Lower lobe of right lung (tissue), 2 donors: ENCODE measurements around the gene KRTAP10-8. TPM values are rescaled to one million over a fixed set of nuclear protein-coding genes. Genes with fewer than 3 reads are reported as not detected.
"Not testable (repeated sequence)": the region's sequence is repeated elsewhere in the genome, so short reads cannot be mapped to it uniquely, and the experiment has no call there.

ENCODE experiments used
- ATAC-seq, 2 donors: fragments of 200-7000 bp; cut with Tn5 transposase; one replicate each; pipeline ENCODE4 v1.9.1; 2020 to 2022; ENCODE audit warnings: mild to moderate bottlenecking in 2 of 2, moderate library complexity in 2 of 2
- DNase-seq: peaks from one replicate; pipeline ENCODE4 v3.0.0-alpha.2; 2020
- H3K27ac ChIP-seq: fragments of 200-600 bp; one replicate; pipeline ENCODE4 v1.8.0; 2022
- H3K27me3 ChIP-seq: fragments of 200-600 bp; one replicate; pipeline ENCODE4 v1.8.0; 2022; ENCODE audit warnings: low read depth
- H3K36me3 ChIP-seq: fragments of 200-600 bp; one replicate; pipeline ENCODE4 v1.8.0; 2022; ENCODE audit warnings: mild to moderate bottlenecking
- H3K4me1 ChIP-seq: fragments of 200-600 bp; one replicate; pipeline ENCODE4 v1.8.0; 2022
- H3K4me3 ChIP-seq: fragments of 200-600 bp; one replicate; pipeline ENCODE4 v1.8.0; 2022; ENCODE audit warnings: mild to moderate bottlenecking
- H3K9me3 ChIP-seq: fragments of 200-600 bp; one replicate; pipeline ENCODE4 v1.8.0; 2022
- CTCF ChIP-seq: fragments of 200-600 bp; IDR thresholded peaks from one replicate; pipeline ENCODE4 v1.8.0; 2022; ENCODE audit warnings: antibody characterized with exemption, mild to moderate bottlenecking
- intact Hi-C: fragments of 100-400 bp; cut with DNase I; formaldehyde crosslinking; loops from one replicate; pipeline ENCODE4 v1.11.0; 2022
- total RNA-seq: library from RNA; stranded (reverse); fragmentation: NEBNext Ultra II Directional; extraction: Animal tissue kit (Norgen Biotek cat#: 25700); gene quantifications from one replicate; pipeline ENCODE4 v1.2.1, GENCODE V29; 2021
- donor health status: DM: no; HTN: yes; CAD: no; lungs with severe emphysema.

KRTAP10-8 gene
- total RNA-seq, 1 donor from 2014 or later = not detected

- Histone ChIP-seq H3K4me1 (no peaks in the 10 kb centered on the region), H3K4me3 (no peak overlapping the region), H3K36me3 (no peaks in the 10 kb centered on the region), H3K27ac (no peak overlapping the region), H3K27me3 (peaks cover 5% of the 10 kb centered on the region), H3K9me3 (peaks cover 17% of the 10 kb centered on the region)
- intact Hi-C loops = no loop called here
- ATAC-seq (no peak), DNase-seq (peak; percentile 13)
- TF ChIP-seq CTCF = no peak
Observed at GRCh38 chr21:44572959-44573583, 38.8 kb upstream of the KRTAP10-8 start.

GRCh38 chr21:44573630-44574456 lies 38.0 kb upstream of the KRTAP10-8 start, which contains the start of gene KRTAP10-4:
Gene KRTAP10-4 (plus strand): TSS chr21:44573729. CDS start chr21:44573759, 30 bp downstream.
- ATAC-seq, H3K27ac ChIP-seq, H3K36me3 ChIP-seq, H3K27me3 ChIP-seq, H3K4me1 ChIP-seq, H3K4me3 ChIP-seq, intact Hi-C loops: not testable (repeated sequence)
- peak; percentile 22 for DNase-seq
- H3K9me3 ChIP-seq = peaks cover 17% of the 10 kb centered on the region

- H3K36me3 ChIP-seq = no peaks in the 10 kb centered on the region
- no peak for ATAC-seq
- no peak for TF ChIP-seq CTCF
- H3K27ac ChIP-seq = no peak overlapping the region
- DNase-seq = peak; percentile 39
- H3K4me3 ChIP-seq = no peak overlapping the region
- H3K27me3 ChIP-seq = no peaks in the 10 kb centered on the region
- peaks cover 17% of the 10 kb centered on the region for H3K9me3 ChIP-seq
- no peaks in the 10 kb centered on the region for H3K4me1 ChIP-seq
- intact Hi-C loops = no loop called here
Observed at GRCh38 chr21:44574457-44575306, 37.2 kb upstream of the KRTAP10-8 start.

- peak; percentile 28 for DNase-seq
- no peak overlapping the region for H3K27ac ChIP-seq
- ATAC-seq = no peak
- H3K36me3 ChIP-seq = no peaks in the 10 kb centered on the region
- no peak overlapping the region for H3K4me3 ChIP-seq
- intact Hi-C loops = no loop called here
- H3K27me3 ChIP-seq = no peaks in the 10 kb centered on the region
- no peak for TF ChIP-seq CTCF
- H3K4me1 ChIP-seq = no peaks in the 10 kb centered on the region
- peaks cover 17% of the 10 kb centered on the region for H3K9me3 ChIP-seq
Observed at GRCh38 chr21:44575307-44576024, 36.4 kb upstream of the KRTAP10-8 start.

GRCh38 chr21:44576025-44576420 lies 35.9 kb upstream of the KRTAP10-8 start:
- H3K4me3 ChIP-seq = no peak overlapping the region
- no peaks in the 10 kb centered on the region for H3K27me3 ChIP-seq
- H3K27ac ChIP-seq = no peak overlapping the region
- H3K36me3 ChIP-seq = no peaks in the 10 kb centered on the region
- DNase-seq (peak; percentile 26), ATAC-seq (no peak)
- TF ChIP-seq CTCF = no peak
- intact Hi-C loops = no loop called here
- no peaks in the 10 kb centered on the region for H3K4me1 ChIP-seq
- H3K9me3 ChIP-seq = peaks cover 14% of the 10 kb centered on the region
